Neural progenitor cell (in vitro differentiated cells): ENCODE results near the gene ENO3.

Experiments
- CTCF ChIP-seq: fragments of 200-600 bp; sonication (generic); IDR thresholded peaks from 2 replicates; pipeline ENCODE4 v1.5.1; 2017; ENCODE audit warnings: antibody characterized with exemption, mild to moderate bottlenecking
- EZH2 ChIP-seq: fragments of 200-600 bp; sonication (generic); IDR thresholded peaks from 2 replicates; pipeline ENCODE4 v1.6.1; 2017; ENCODE audit warnings: antibody characterized with exemption, mild to moderate bottlenecking, moderate library complexity
- EZH2phosphoT487 ChIP-seq: fragments of 200-600 bp; sonication (generic); IDR thresholded peaks from 2 replicates; pipeline ENCODE4 v1.6.1; 2017; ENCODE audit warnings: antibody characterized with exemption

- TF ChIP-seq CTCF (no peak), EZH2phosphoT487 (no peak), EZH2 (no peak)
Observed at GRCh38 chr17:4939546-4939795, 11.4 kb upstream of the ENO3 start.
